ENCODE results near the gene CCDC102A.

CCDC102A gene

DNA sequence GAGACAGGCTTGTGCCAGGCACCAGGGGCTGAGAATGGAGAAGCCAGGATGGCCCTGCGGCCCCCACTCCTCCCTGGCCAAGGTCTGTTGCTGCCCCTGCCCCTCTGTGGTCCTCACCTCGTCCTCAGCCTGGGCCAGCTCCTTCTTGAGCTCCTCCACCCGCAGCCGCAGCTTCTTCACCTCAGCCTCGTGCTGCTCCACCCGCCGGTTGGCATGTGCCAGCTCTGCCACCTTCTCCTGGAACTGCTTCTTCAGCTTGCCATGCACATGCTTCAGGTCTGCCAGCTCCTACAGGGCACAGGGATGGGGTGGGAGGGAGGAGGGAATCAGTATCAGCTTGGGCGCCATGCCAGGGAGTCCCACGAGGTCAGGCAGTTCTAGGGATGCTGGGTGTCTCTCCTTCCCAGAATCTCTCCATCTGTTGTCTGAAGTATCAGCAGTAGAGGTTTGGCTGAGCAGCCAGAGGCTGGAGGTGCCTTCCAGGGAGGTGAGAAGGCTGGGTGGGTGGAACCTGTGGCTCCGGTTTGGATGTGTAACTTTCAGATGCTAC lies 20.1 kb downstream of the CCDC102A start:
- H3K36me3 ChIP-seq (ENCODE audit: insufficient read depth, low read length), result no peaks in the 10 kb centered on the region
- H3K27me3 ChIP-seq (ENCODE audit: insufficient read depth, low read length), result no peaks in the 10 kb centered on the region
- no peaks in the 10 kb centered on the region for H3K4me1 ChIP-seq (ENCODE audit: insufficient read depth, low read length)
- H2AFZ ChIP-seq (ENCODE audit: low read depth, low read length), result no peak overlapping the region
- no peak overlapping the region for H3K4me3 ChIP-seq (ENCODE audit: low read length)
- no peaks in the 10 kb centered on the region for H3K9me3 ChIP-seq (ENCODE audit: low read length)

- no peaks in the 10 kb centered on the region for H3K36me3 ChIP-seq (ENCODE audit: insufficient read depth, low read length)
- no peak overlapping the region for H2AFZ ChIP-seq (ENCODE audit: low read depth, low read length)
- no peaks in the 10 kb centered on the region for H3K9me3 ChIP-seq (ENCODE audit: low read length)
- H3K4me1 ChIP-seq (ENCODE audit: insufficient read depth, low read length), result no peaks in the 10 kb centered on the region
- no peak overlapping the region for H3K4me3 ChIP-seq (ENCODE audit: low read length)
- no peaks in the 10 kb centered on the region for H3K27me3 ChIP-seq (ENCODE audit: insufficient read depth, low read length)
These were observed 21.4 kb downstream of the CCDC102A start for GRCh38 chr16:57514791-57515600.

DNA sequence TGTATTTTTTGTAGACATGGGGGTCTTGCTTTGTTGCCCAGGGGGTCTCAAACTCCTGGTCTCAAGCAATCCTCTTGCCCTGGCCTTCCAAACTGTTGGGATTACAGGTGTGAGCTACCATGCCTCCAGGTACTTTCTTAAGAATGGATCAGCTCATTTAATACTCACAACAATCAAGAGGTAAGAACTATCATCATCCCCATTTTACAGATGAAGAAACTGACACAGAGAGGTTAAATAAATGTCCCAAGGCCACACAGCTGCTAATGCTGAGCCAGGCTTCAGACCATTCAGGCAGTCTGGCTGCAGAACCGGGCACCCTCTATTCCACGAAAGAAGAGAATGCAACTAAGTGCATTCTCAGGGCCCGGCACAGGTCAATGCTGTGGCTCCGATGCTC lies 22.0 kb downstream of the CCDC102A start:
- no peaks in the 10 kb centered on the region for H3K9me3 ChIP-seq (ENCODE audit: low read length)
- no peaks in the 10 kb centered on the region for H3K27me3 ChIP-seq (ENCODE audit: insufficient read depth, low read length)
- no peak overlapping the region for H3K4me3 ChIP-seq (ENCODE audit: low read length)
- H3K36me3 ChIP-seq (ENCODE audit: insufficient read depth, low read length), result no peaks in the 10 kb centered on the region
- H2AFZ ChIP-seq (ENCODE audit: low read depth, low read length), result no peak overlapping the region
- H3K4me1 ChIP-seq (ENCODE audit: insufficient read depth, low read length), result no peaks in the 10 kb centered on the region

DNA sequence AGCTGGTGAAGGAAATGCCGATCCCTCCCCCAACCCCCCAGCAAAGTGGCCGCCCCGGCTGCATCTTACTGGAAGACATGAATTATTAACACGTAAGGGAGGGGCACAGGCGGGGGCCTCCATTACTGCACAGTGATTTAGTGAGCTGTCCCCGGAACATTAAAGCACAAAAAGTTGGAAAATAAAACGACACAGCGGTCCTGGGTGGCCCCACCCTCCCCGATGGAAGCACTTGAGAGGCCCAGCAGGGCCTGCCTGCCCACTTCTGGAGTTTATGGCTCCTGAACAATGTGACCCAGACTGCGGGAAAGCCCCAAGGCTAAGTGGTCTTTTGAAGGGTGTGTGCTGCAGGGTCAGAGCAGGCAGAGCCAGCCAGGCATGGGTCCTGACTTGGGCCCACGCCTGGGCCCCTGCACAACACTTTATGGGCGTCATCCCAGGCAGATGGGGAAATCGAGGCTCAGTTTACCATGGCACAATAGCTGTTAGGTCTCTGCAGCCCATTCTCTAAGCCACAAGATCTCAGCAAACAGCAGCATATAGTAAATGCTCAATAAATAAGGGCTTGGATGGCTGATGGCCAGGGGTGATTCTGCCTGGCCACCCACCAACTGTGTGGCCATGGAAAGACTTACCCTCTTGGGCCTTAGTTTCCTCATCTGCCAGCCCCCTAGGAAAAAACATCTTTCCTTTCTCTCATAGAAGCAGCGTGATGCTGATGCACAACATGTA lies 22.8 kb downstream of the CCDC102A start:
- Histone ChIP-seq H3K36me3 (ENCODE audit: insufficient read depth, low read length) (no peaks in the 10 kb centered on the region), H3K9me3 (ENCODE audit: low read length) (no peaks in the 10 kb centered on the region), H2AFZ (ENCODE audit: low read depth, low read length) (no peak overlapping the region), H3K27me3 (ENCODE audit: insufficient read depth, low read length) (no peaks in the 10 kb centered on the region), H3K4me3 (ENCODE audit: low read length) (no peak overlapping the region), H3K4me1 (ENCODE audit: insufficient read depth, low read length) (no peaks in the 10 kb centered on the region)

DNA sequence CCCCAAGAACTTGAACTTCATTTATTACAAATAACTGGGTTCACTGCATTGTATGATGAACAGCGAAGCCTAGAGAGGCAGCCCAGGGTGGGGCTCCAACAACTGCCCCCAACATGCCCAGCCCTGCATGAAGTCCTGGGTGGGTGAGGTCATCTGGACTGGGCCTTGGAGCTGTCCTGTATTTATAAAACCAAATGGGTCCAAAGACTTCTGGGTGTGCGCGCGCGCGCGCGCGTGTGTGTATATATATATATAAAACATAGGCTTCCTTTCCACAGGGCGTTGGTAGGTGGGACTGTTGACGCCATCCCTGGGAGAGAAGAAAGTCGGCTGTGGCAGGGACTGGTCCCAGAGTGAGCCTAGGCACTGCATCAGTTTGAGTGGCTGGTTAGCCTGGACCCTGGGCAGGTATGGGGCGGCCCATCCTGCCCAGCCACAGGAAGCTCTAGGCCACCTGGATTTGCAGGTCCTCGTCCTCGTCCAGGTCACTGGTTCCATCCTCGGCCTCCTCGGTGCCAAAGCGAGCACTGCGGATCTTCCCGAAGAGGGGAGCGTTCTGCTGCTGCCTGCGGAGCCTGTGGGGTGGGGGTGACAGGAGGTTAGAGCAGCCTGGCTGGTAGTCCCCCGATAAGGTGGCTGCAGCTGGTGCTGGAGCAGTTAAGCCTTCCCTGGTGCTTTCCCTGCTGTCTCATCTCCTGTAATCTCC lies 23.9 kb downstream of the CCDC102A start:
- Histone ChIP-seq H3K36me3 (ENCODE audit: insufficient read depth, low read length) (no peaks in the 10 kb centered on the region), H3K4me1 (ENCODE audit: insufficient read depth, low read length) (no peaks in the 10 kb centered on the region), H3K9me3 (ENCODE audit: low read length) (no peaks in the 10 kb centered on the region), H2AFZ (ENCODE audit: low read depth, low read length) (no peak overlapping the region), H3K27me3 (ENCODE audit: insufficient read depth, low read length) (no peaks in the 10 kb centered on the region), H3K4me3 (ENCODE audit: low read length) (no peak overlapping the region)

- H3K36me3 ChIP-seq (ENCODE audit: insufficient read depth, low read length), result no peaks in the 10 kb centered on the region
- H3K4me3 ChIP-seq (ENCODE audit: low read length), result no peak overlapping the region
- peaks cover 11% of the 10 kb centered on the region for H3K27me3 ChIP-seq (ENCODE audit: insufficient read depth, low read length)
- H2AFZ ChIP-seq (ENCODE audit: low read depth, low read length), result no peak overlapping the region
- H3K4me1 ChIP-seq (ENCODE audit: insufficient read depth, low read length), result peaks cover 3% of the 10 kb centered on the region
- no peaks in the 10 kb centered on the region for H3K9me3 ChIP-seq (ENCODE audit: low read length)
These were observed 26.1 kb downstream of the CCDC102A start for GRCh38 chr16:57510016-57510871.

DNA sequence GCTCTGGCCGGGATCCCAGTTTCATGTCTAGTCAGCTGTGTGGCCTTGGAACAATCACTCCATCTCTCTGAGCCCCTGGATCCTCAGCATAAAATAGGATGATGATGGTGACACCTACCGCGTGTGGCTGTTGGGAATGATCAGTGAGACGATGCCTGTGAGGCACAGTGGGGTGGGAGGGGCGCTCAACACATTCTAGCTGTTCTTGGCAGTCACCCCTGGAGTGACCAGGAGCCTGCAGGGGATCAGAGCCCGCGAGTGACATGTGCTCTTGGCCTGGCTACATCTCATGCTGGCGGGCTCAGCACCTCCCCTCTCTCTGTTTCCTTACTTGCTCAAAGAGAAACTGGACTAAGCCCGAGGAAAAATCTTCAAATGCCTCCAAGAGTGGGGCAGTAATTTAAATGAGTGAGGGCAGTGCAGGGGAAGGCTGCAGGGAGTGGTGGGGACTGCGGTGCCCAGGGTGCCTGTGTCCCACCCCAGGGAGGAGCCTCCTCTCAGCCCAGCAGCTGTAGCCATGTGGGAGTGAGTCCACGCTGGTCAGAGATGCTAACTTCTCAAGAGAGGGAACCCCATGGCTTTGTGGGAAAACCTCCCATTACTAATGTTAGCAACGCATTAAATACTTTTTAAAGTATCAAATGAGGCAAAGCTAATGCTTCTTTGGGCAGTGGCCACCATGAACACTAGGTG lies 27.0 kb downstream of the CCDC102A start:
- Histone ChIP-seq H2AFZ (ENCODE audit: low read depth, low read length) (no peak overlapping the region), H3K4me1 (ENCODE audit: insufficient read depth, low read length) (peaks cover 3% of the 10 kb centered on the region), H3K27me3 (ENCODE audit: insufficient read depth, low read length) (peaks cover 14% of the 10 kb centered on the region), H3K36me3 (ENCODE audit: insufficient read depth, low read length) (no peaks in the 10 kb centered on the region), H3K9me3 (ENCODE audit: low read length) (no peaks in the 10 kb centered on the region), H3K4me3 (ENCODE audit: low read length) (no peak overlapping the region)

DNA sequence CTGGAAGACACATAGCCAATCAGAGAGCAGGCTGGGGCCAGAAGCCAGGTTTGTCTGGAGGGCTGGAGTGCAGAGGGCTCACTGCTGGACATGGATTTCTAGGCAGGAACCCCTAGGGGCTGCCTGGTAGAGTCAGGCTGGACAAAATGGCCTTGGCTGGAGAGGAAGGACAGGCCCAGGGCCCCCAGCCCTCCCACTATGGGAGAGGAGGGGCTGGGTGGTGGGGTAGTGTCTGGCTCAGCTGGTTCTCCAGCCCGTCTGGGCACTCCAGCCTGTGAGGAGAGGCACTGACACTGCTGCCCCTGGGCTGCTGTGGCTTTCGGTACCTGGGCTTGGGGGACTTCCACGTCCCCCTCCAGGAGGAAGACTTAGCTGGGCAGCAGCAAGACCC lies 28.3 kb downstream of the CCDC102A start:
- Histone ChIP-seq H2AFZ (ENCODE audit: low read depth, low read length) (no peak overlapping the region), H3K4me3 (ENCODE audit: low read length) (no peak overlapping the region), H3K27me3 (ENCODE audit: insufficient read depth, low read length) (peaks cover 23% of the 10 kb centered on the region), H3K9me3 (ENCODE audit: low read length) (no peaks in the 10 kb centered on the region), H3K4me1 (ENCODE audit: insufficient read depth, low read length) (peaks cover 3% of the 10 kb centered on the region), H3K36me3 (ENCODE audit: insufficient read depth, low read length) (no peaks in the 10 kb centered on the region)

DNA sequence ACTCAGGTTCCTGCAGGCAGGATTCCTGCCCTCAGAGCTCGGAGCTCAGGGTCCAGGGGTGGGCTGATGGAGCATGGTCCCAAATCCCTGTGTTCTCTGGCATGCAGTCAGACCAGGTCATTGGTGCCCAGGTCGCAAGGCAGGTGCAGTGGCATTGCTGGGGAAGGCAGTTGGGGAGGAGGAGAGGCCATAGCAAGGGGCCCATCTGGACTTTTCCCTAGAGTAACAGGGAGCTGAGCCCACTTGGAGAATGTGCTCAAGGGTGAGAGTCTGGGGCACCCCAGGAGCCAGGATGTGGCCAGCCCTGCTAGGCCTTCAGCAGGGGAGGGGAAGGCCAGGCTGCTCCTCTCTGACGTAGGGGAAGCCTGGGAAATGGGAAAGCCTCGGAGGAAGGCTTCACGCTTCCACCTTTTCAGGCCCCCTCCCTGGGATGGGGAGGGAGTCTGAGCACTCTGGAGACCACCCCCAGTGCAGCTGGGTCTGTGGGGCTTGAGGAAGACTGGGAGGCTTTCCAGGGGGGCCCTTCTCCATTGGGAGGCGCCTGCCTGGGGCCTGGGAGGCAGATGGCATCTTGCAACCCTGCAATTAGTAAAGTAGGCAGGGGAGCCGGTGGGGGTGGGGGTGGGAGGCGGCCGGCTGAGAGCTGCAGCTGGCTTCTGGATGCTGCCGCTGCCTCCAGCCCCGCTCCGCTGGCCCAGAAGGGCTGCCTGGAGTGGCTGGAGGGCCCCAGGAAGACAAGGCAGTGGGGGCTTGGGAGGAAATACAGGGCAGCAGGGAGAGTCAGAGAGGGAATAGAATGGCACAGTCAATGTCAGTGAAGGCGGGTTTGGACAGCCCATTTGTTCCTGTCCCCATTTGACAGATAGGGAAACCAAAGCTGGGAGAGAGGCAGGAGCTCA lies 29.0 kb downstream of the CCDC102A start:
- Histone ChIP-seq H3K4me3 (ENCODE audit: low read length) (no peak overlapping the region), H2AFZ (ENCODE audit: low read depth, low read length) (no peak overlapping the region), H3K27me3 (ENCODE audit: insufficient read depth, low read length) (peaks cover 26% of the 10 kb centered on the region), H3K9me3 (ENCODE audit: low read length) (no peaks in the 10 kb centered on the region), H3K36me3 (ENCODE audit: insufficient read depth, low read length) (no peaks in the 10 kb centered on the region), H3K4me1 (ENCODE audit: insufficient read depth, low read length) (peaks cover 3% of the 10 kb centered on the region)

DNA sequence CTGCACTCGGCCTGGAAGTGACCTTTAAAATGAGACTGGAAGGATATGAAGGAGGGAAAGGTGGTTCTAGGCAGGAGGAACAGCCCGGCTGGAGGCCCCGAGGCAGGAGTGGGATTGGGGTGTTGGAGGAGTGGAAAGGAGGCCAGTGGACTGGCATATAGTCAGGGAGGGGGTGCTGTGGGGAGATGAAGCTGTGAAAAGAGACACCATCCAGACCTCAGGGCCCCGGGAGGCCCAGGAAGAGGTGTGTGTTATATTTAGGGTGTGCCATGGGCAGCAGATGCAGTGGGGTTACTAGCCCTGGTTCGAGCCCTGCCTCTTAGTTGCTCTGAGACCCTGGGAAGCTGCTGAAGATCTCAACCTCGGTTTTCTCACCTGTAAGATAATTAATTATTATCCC lies 31.2 kb downstream of the CCDC102A start:
- Histone ChIP-seq H3K4me3 (ENCODE audit: low read length) (no peak overlapping the region), H3K27me3 (ENCODE audit: insufficient read depth, low read length) (peaks cover 30% of the 10 kb centered on the region), H3K9me3 (ENCODE audit: low read length) (no peaks in the 10 kb centered on the region), H3K36me3 (ENCODE audit: insufficient read depth, low read length) (no peaks in the 10 kb centered on the region), H2AFZ (ENCODE audit: low read depth, low read length) (no peak overlapping the region), H3K4me1 (ENCODE audit: insufficient read depth, low read length) (peaks cover 3% of the 10 kb centered on the region)

DNA sequence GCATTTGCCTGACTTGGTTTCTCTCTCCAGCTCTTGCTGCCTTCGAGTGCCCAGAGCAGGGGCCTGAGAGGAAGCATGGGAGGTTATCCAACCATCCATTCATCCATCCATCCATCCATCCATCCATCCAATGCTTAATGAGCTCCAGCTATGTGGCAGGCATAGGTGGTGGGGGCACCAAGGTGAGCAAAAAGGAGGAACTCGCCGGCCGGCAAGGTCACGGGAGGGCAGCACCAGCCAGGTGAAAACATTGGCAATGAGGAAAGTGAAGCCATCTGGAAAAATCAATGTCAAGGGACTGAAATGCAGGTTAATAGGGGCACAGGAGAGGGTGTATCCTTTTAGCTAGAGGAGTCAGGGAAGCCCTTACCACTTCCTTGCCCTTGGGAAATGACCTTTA lies 31.9 kb downstream of the CCDC102A start:
- no peaks in the 10 kb centered on the region for H3K36me3 ChIP-seq (ENCODE audit: insufficient read depth, low read length)
- H3K9me3 ChIP-seq (ENCODE audit: low read length), result no peaks in the 10 kb centered on the region
- peaks cover 30% of the 10 kb centered on the region for H3K27me3 ChIP-seq (ENCODE audit: insufficient read depth, low read length)
- H2AFZ ChIP-seq (ENCODE audit: low read depth, low read length), result no peak overlapping the region
- H3K4me1 ChIP-seq (ENCODE audit: insufficient read depth, low read length), result peaks cover 3% of the 10 kb centered on the region
- H3K4me3 ChIP-seq (ENCODE audit: low read length), result no peak overlapping the region
